H1 (cell line): ENCODE data around the gene NXPH2. TPM values are rescaled to one million over a fixed set of nuclear protein-coding genes. Genes with fewer than 3 reads are reported as not detected.

Source experiments
- CTCF ChIA-PET: fragments of 300-600 bp; sonication (Branson Sonifier 250); formaldehyde crosslinking; loops from one replicate; lab custom pipeline; 2021; ENCODE audit not compliant: partially characterized antibody; lab: Charles Lee
- POLR2A ChIA-PET: fragments of 300-600 bp; sonication (Branson Sonifier 250); formaldehyde crosslinking; loops from one replicate; lab custom pipeline; 2021; ENCODE audit warnings: inconsistent platforms; ENCODE audit not compliant: partially characterized antibody; lab: Charles Lee
- DNase-seq, 2 experiments: peaks; one replicate each; pipeline versions ENCODE4 v3.0.0 to v3.0.0-alpha.2; 2010 to 2022; ENCODE audit warnings: low spot score in 2 of 2, low read depth in 1 of 2, mixed read lengths in 1 of 2
- FAIRE-seq: peaks from 2 replicates; lab custom pipeline; 2011; peaks lifted over from hg19 to GRCh38; lab: Jason Lieb, UNC
- H2AFZ ChIP-seq: 2 replicates; pipeline ENCODE4 v1.8.1; 2012; ENCODE audit warnings: low read length, inconsistent platforms
- H2AK5ac ChIP-seq: 2 replicates; pipeline ENCODE4 v1.6.1; 2013; ENCODE audit warnings: low read depth, low read length
- H2BK120ac ChIP-seq: replicated peaks from 2 replicates; pipeline ENCODE3; 2013; ENCODE audit warnings: low read depth, low read length, inconsistent platforms
- H2BK12ac ChIP-seq: 2 replicates; pipeline ENCODE4 v1.6.1; 2013; ENCODE audit warnings: low read depth, low read length
- H2BK15ac ChIP-seq: 2 replicates; pipeline ENCODE4 v1.6.1; 2013; ENCODE audit warnings: low read length
- H2BK20ac ChIP-seq: 2 replicates; pipeline ENCODE4 v1.6.1; 2013; ENCODE audit warnings: low read length
- H2BK5ac ChIP-seq: 2 replicates; pipeline ENCODE4 v1.6.1; 2013; ENCODE audit warnings: low read depth, low read length
- H3K14ac ChIP-seq: 2 replicates; pipeline ENCODE4 v1.6.1; 2013; ENCODE audit warnings: inconsistent platforms; ENCODE audit not compliant: insufficient read length
- H3K18ac ChIP-seq: 2 replicates; pipeline ENCODE4 v1.6.1; 2013; ENCODE audit warnings: low read length; ENCODE audit errors: extremely low read depth
- H3K23ac ChIP-seq: 2 replicates; pipeline ENCODE4 v1.6.1; 2013; ENCODE audit warnings: inconsistent platforms; ENCODE audit not compliant: insufficient read length
- H3K23me2 ChIP-seq: 2 replicates; pipeline ENCODE4 v1.6.1; 2013; ENCODE audit warnings: low read depth, low read length
- H3K27ac ChIP-seq: 2 replicates; pipeline ENCODE4 v1.6.1; 2011; ENCODE audit warnings: low read depth, low read length, inconsistent platforms
- H3K27me3 ChIP-seq, 4 experiments: replicated peaks in 1 of 4; 1 replicate in 1 of 4; 2 replicates in 3 of 4; pipeline versions ENCODE4 v1.6.1 to v1.8.1; 2011 to 2013; ENCODE audit warnings: low read length in 3 of 4, mild to moderate bottlenecking in 3 of 4, inconsistent platforms in 2 of 4, mixed read lengths in 2 of 4, moderate library complexity in 1 of 4; ENCODE audit not compliant: control insufficient read depth in 3 of 4, insufficient read depth in 3 of 4; ENCODE audit errors: extremely low read depth in 1 of 4
- H3K36me3 ChIP-seq, 4 experiments: 2 replicates each; pipeline versions ENCODE4 v1.6.1 to v1.8.1; 2011 to 2013; ENCODE audit warnings: mild to moderate bottlenecking in 4 of 4, low read length in 3 of 4, moderate library complexity in 2 of 4, control low read depth in 1 of 4, inconsistent platforms in 1 of 4; ENCODE audit not compliant: insufficient read depth in 4 of 4, control insufficient read depth in 2 of 4
- H3K4ac ChIP-seq: replicated peaks from 2 replicates; pipeline ENCODE3; 2013; ENCODE audit warnings: low read length, low read depth, mixed read lengths, inconsistent platforms; ENCODE audit not compliant: insufficient read length
- H3K4me1 ChIP-seq, 4 experiments: replicated peaks in 1 of 4; 1 replicate in 1 of 4; 2 replicates in 3 of 4; pipeline versions ENCODE4 v1.6.1 to v1.8.1; 2011 to 2013; ENCODE audit warnings: low read length in 3 of 4, inconsistent platforms in 2 of 4, mixed read lengths in 1 of 4; ENCODE audit not compliant: insufficient read depth in 4 of 4, control insufficient read depth in 3 of 4
- H3K4me2 ChIP-seq, 2 experiments: 2 replicates each; pipeline versions ENCODE4 v1.6.1 to v1.8.1; 2011 to 2013; ENCODE audit warnings: low read depth in 2 of 2, low read length in 2 of 2, control low read depth in 1 of 2, inconsistent platforms in 1 of 2, mild to moderate bottlenecking in 1 of 2; ENCODE audit not compliant: insufficient read depth in 1 of 2
- H3K4me3 ChIP-seq, 4 experiments: fragments of 200-600, 300-600 bp in 1 of 4; sonication (generic), shearing (Covaris generic), sonication (Bioruptor Twin) in 1 of 4; 2 replicates each; pipeline versions ENCODE4 v1.5.1 to v1.8.1; 2011 to 2016; ENCODE audit warnings: low read length in 4 of 4, low read depth in 3 of 4, control low read depth in 2 of 4, inconsistent platforms in 2 of 4, mild to moderate bottlenecking in 2 of 4, mixed read lengths in 1 of 4, moderate library complexity in 1 of 4; ENCODE audit not compliant: insufficient read depth in 2 of 4; ENCODE audit errors: extremely low read depth in 1 of 4
- H3K56ac ChIP-seq: replicated peaks from 2 replicates; pipeline ENCODE3; 2013; ENCODE audit warnings: low read depth, mild to moderate bottlenecking, mixed read lengths, low read length, inconsistent platforms; ENCODE audit not compliant: insufficient read length
- H3K79me1 ChIP-seq: 2 replicates; pipeline ENCODE4 v1.6.1; 2013; ENCODE audit warnings: low read depth, low read length, control low read depth
- H3K79me2 ChIP-seq, 2 experiments: 2 replicates each; pipeline versions ENCODE4 v1.6.1 to v1.8.1; 2012 to 2013; ENCODE audit warnings: low read length in 2 of 2, mild to moderate bottlenecking in 2 of 2, inconsistent platforms in 1 of 2; ENCODE audit not compliant: insufficient read depth in 2 of 2, control insufficient read depth in 1 of 2
- H3K9ac ChIP-seq, 4 experiments: replicated peaks in 1 of 4; 1 replicate in 1 of 4; 2 replicates in 3 of 4; pipeline versions ENCODE4 v1.6.1 to v1.8.1; 2011 to 2013; ENCODE audit warnings: low read depth in 3 of 4, low read length in 3 of 4, control low read depth in 2 of 4, mild to moderate bottlenecking in 2 of 4, moderate library complexity in 2 of 4, inconsistent platforms in 1 of 4; ENCODE audit errors: extremely low read depth in 1 of 4
- H3K9me3 ChIP-seq, 2 experiments: 2 replicates each; pipeline versions ENCODE4 v1.6.1 to v1.8.1; 2012 to 2013; ENCODE audit warnings: mild to moderate bottlenecking in 2 of 2, moderate library complexity in 2 of 2, control low read depth in 1 of 2, inconsistent platforms in 1 of 2, low read depth in 1 of 2, low read length in 1 of 2, mixed read lengths in 1 of 2; ENCODE audit not compliant: insufficient read depth in 2 of 2
- H4K20me1 ChIP-seq, 2 experiments: replicated peaks in 1 of 2; 2 replicates each; pipeline versions ENCODE3 to v1.8.1; 2011 to 2013; ENCODE audit warnings: inconsistent platforms in 2 of 2, low read length in 2 of 2, mild to moderate bottlenecking in 1 of 2; ENCODE audit not compliant: insufficient read depth in 2 of 2, control insufficient read depth in 1 of 2
- H4K5ac ChIP-seq: 2 replicates; pipeline ENCODE4 v1.6.1; 2013; ENCODE audit warnings: low read length, low read depth, mixed read lengths, inconsistent platforms; ENCODE audit not compliant: insufficient read length
- H4K8ac ChIP-seq: 2 replicates; pipeline ENCODE4 v1.8.0; 2013; ENCODE audit warnings: mild to moderate bottlenecking, moderate library complexity, low read length, inconsistent platforms; ENCODE audit not compliant: insufficient read depth; ENCODE audit errors: extremely low read depth
- H4K91ac ChIP-seq: replicated peaks from 2 replicates; pipeline ENCODE3; 2013; ENCODE audit warnings: low read length, mixed read lengths, inconsistent platforms; ENCODE audit not compliant: insufficient read length
- POU5F1 ChIP-seq: IDR thresholded peaks from 2 replicates; pipeline ENCODE4 v1.6.1; 2011; ENCODE audit warnings: low read depth, mild to moderate bottlenecking, low read length, moderate library complexity
- TEAD4 ChIP-seq: IDR thresholded peaks from 2 replicates; pipeline ENCODE4 v1.6.1; 2012; ENCODE audit warnings: low read depth, low read length, inconsistent platforms, mixed read lengths
- WGBS, 2 experiments: shearing (Covaris generic) in 1 of 2; methylation state at CpG; one replicate each; pipeline versions ENCODE4 v1.1.6 to v1.1.7; 2013 to 2015; ENCODE audit warnings: low lambda C conversion rate in 2 of 2, mixed read lengths in 2 of 2, inconsistent platforms in 1 of 2, low coverage in 1 of 2, missing lambda C conversion rate in 1 of 2; ENCODE audit not compliant: insufficient replicate concordance in 2 of 2, insufficient coverage in 1 of 2, insufficient read length in 1 of 2; ENCODE audit errors: extremely low coverage in 1 of 2, missing lambda C conversion rate in 1 of 2; 5-methylcytosine and 5-hydroxymethylcytosine counted together
- polyA plus RNA-seq, 7 experiments: library from polyadenylated mRNA; depleted of rRNA in 3 of 7; stranded (reverse) in 5 of 7; unstranded in 2 of 7; fragments of >200 nt in 5 of 7; fragments of 200-250 nt in 2 of 7; gene quantifications; 1 replicate in 5 of 7; 2 replicates in 1 of 7; 4 replicates in 1 of 7; pipeline versions ENCODE4 v1.2.1 to v1.2.3, GENCODE V29; 2011 to 2013; ENCODE audit warnings: missing spikeins in 2 of 7, mixed read lengths in 2 of 7
- total RNA-seq: library from RNA; stranded (reverse); fragmentation: NEBNext Ultra II Directional; extraction: Animal tissue kit (Norgen Biotek cat#: 25700); gene quantifications from 2 replicates; pipeline ENCODE4 v1.2.1, GENCODE V29; 2021

The NXPH2 gene
- total and polyA plus RNA-seq, 2 of the 8 experiments (the other 6 are each of a cell fraction or from before 2014, with no cell fraction given): 1.9 to 6.9 TPM

- H3K4me1 ChIP-seq: peaks cover 0 to 7% (median 4%) of the 10 kb centered on the region in 4 experiments; a peak in 3 of 7 replicates
- 0 out of 2 replicates have a peak, but pooled peaks have one; percentile 28 for TF ChIP-seq TEAD4
- no peak for TF ChIP-seq POU5F1
- no peaks in the 10 kb centered on the region; the same call in 1 of the 2 replicates for H3K79me1 ChIP-seq
- FAIRE-seq (peak; percentile 50), DNase-seq (no peak)
- H3K56ac ChIP-seq: no peak overlapping the region
- no peak overlapping the region for H3K27ac ChIP-seq
- H3K4me3 ChIP-seq: no peak overlapping the region
- no peak overlapping the region for H2AFZ ChIP-seq
- H3K9ac ChIP-seq: peak overlapping the region in 1 of 4 experiments; percentile 39; a peak in 1 of 7 replicates
- H3K27me3 ChIP-seq: no peaks in the 10 kb centered on the region
- no peak overlapping the region for H2BK5ac ChIP-seq
- no peak overlapping the region for H2BK15ac ChIP-seq
- no peaks in the 10 kb centered on the region for H3K9me3 ChIP-seq
- H3K4me2 ChIP-seq: no peak overlapping the region
- no peaks in the 10 kb centered on the region for H3K23me2 ChIP-seq
- H3K4ac ChIP-seq: no peak overlapping the region
- H2BK120ac ChIP-seq: no peak overlapping the region
- no peak overlapping the region for H4K8ac ChIP-seq
- no peak overlapping the region for H4K91ac ChIP-seq
- H3K36me3 ChIP-seq: no peaks in the 10 kb centered on the region
- no peak overlapping the region for H3K14ac ChIP-seq
- H2AK5ac ChIP-seq: 0 out of 2 replicates have a peak overlapping the region, but pooled peaks have one; percentile 42
- H4K20me1 ChIP-seq: no peaks in the 10 kb centered on the region
- H3K79me2 ChIP-seq: no peaks in the 10 kb centered on the region
- H2BK12ac ChIP-seq: no peak overlapping the region
- ChIA-PET CTCF (interaction anchor here (0.8 to 3.2 kb wide), 5 partner anchors 9 to 63 kb away, joined by 3 to 20 read pairs (median 7); no protein-coding TSS in a partner anchor), POLR2A (interaction anchor here (0.8 kb wide), 1 partner anchor 103 kb away, joined by 3 read pairs; no protein-coding TSS in a partner anchor)
- no peak overlapping the region for H4K5ac ChIP-seq
- H3K23ac ChIP-seq: no peak overlapping the region
- no peak overlapping the region for H3K18ac ChIP-seq
- 73% methylated on average over 2 of the region's 2 CpGs; no CpG with 5 or more reads in 1 of the 2 experiments for WGBS, 2 experiments
- no peak overlapping the region for H2BK20ac ChIP-seq
These were observed 55.9 kb downstream of the NXPH2 start for GRCh38 chr2:138724327-138724726.
